ENCODE results near the gene UPF1.

Gene UPF1

GRCh38 chr19:18878858-18879578 is 47.3 kb downstream of the UPF1 start:
- DNase-seq: no peak

GRCh38 chr19:18879579-18880373 is 48.0 kb downstream of the UPF1 start:
- no peak for DNase-seq

- no peak for DNase-seq
These were observed 49.7 kb downstream of the UPF1 start for GRCh38 chr19:18881491-18881890.

GRCh38 chr19:18883526-18884304 is 52.0 kb downstream of the UPF1 start:
- no peak for DNase-seq

GRCh38 chr19:18886972-18887371 is 55.2 kb downstream of the UPF1 start:
- DNase-seq: no peak

GRCh38 chr19:18889949-18890745 is 58.4 kb downstream of the UPF1 start:
- DNase-seq: no peak

GRCh38 chr19:18893587-18894253 is 62.0 kb downstream of the UPF1 start:
- no peak for DNase-seq

GRCh38 chr19:18894254-18895037 is 62.7 kb downstream of the UPF1 start:
- peak; percentile 36 for DNase-seq

- DNase-seq: no peak
These were observed 63.5 kb downstream of the UPF1 start for GRCh38 chr19:18895038-18895823.

GRCh38 chr19:18895824-18896341 is 64.1 kb downstream of the UPF1 start, which contains the start of gene CERS1:
CERS1 (minus strand) TSS chr19:18896158; CDS start chr19:18896072, 86 bp downstream.
- DNase-seq: no peak

- DNase-seq: no peak
These were observed 64.7 kb downstream of the UPF1 start for GRCh38 chr19:18896421-18896841.

GRCh38 chr19:18897094-18898029 is 65.6 kb downstream of the UPF1 start:
- no peak for DNase-seq

- no peak for DNase-seq
These were observed 66.4 kb downstream of the UPF1 start for GRCh38 chr19:18898081-18898606.

GRCh38 chr19:18898607-18899408 is 67.0 kb downstream of the UPF1 start:
- DNase-seq: no peak

GRCh38 chr19:18899624-18900560 is 68.1 kb downstream of the UPF1 start:
- DNase-seq: no peak

GRCh38 chr19:18900700-18901481 is 69.1 kb downstream of the UPF1 start:
- DNase-seq: no peak

Data from fibroblast of skin of right biceps (primary cell).